ENCODE results near the gene ENSA.

GRCh38 chr1:150601540-150601939 is 27.9 kb downstream of the ENSA start:
- TF ChIP-seq, protein P1, sequence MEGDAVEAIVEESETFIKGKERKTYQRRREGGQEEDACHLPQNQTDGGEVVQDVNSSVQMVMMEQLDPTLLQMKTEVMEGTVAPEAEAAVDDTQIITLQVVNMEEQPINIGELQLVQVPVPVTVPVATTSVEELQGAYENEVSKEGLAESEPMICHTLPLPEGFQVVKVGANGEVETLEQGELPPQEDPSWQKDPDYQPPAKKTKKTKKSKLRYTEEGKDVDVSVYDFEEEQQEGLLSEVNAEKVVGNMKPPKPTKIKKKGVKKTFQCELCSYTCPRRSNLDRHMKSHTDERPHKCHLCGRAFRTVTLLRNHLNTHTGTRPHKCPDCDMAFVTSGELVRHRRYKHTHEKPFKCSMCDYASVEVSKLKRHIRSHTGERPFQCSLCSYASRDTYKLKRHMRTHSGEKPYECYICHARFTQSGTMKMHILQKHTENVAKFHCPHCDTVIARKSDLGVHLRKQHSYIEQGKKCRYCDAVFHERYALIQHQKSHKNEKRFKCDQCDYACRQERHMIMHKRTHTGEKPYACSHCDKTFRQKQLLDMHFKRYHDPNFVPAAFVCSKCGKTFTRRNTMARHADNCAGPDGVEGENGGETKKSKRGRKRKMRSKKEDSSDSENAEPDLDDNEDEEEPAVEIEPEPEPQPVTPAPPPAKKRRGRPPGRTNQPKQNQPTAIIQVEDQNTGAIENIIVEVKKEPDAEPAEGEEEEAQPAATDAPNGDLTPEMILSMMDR (IDR thresholded peaks at IDR 0.05) = no peak
- no peak for TF ChIP-seq POLR2A (IDR thresholded peaks at IDR 0.05)

Data from prostate gland (tissue), 2 donors.